ENCODE data around the gene SLCO3A1.

- TF ChIP-seq CTCF (IDR thresholded peaks at IDR 0.05) (no peak), TCF7 (CRISPR knock-in tag; IDR thresholded peaks at IDR 0.05; ENCODE audit: low read depth) (no peak), FOXJ3 (CRISPR knock-in tag; IDR thresholded peaks at IDR 0.05; ENCODE audit: borderline replicate concordance) (no peak)
These were observed 73.4 kb downstream of the SLCO3A1 start for GRCh38 chr15:91926908-91927270.
